Measurements from ENCODE around the gene AMMECR1L. TPM values are rescaled to one million over a fixed set of nuclear protein-coding genes. Genes with fewer than 3 reads are reported as not detected.
"Not testable (repeated sequence)": the region's sequence is repeated elsewhere in the genome, so short reads cannot be mapped to it uniquely, and the experiment has no call there.

Gene AMMECR1L
- total and polyA plus RNA-seq, 12 donors = 7.2 to 18.3 (median 12.5) TPM

- Histone ChIP-seq H3K36me3 (replicated peaks in 1 of 2) (no peaks in the 10 kb centered on the region), H3K9me3 (replicated peaks in 1 of 3) (no peaks in the 10 kb centered on the region), H3K27ac (no peak overlapping the region), H3K4me1 (replicated peaks in 1 of 2) (no peaks in the 10 kb centered on the region), H3K27me3 (no peaks in the 10 kb centered on the region), H3K4me3 (no peak overlapping the region)
- WGBS, 4 donors = 90 to 95% (median 93%) methylated on average over 3 of the region's 3 CpGs
- TF ChIP-seq POLR2A (IDR thresholded peaks at IDR 0.05) (no peak), CTCF (IDR thresholded peaks at IDR 0.05) (no peak)
- intact Hi-C loops (cut with DNase I) = no loop called here
- DNase-seq = no peak
Observed at GRCh38 chr2:127910415-127910814, 24.7 kb upstream of the AMMECR1L start.

GRCh38 chr2:127909019-127909418, 23.3 kb upstream of the AMMECR1L start:
- Histone ChIP-seq H3K36me3 (replicated peaks in 1 of 2) (no peaks in the 10 kb centered on the region), H3K9me3 (replicated peaks in 1 of 3) (no peaks in the 10 kb centered on the region), H3K4me1 (replicated peaks in 1 of 2) (no peaks in the 10 kb centered on the region), H3K4me3 (no peak overlapping the region), H3K27ac (no peak overlapping the region), H3K27me3 (no peaks in the 10 kb centered on the region)
- 53 to 65% (median 59%) methylated on average over 4 to 6 of the region's 6 CpGs for WGBS, 4 donors
- no peak for DNase-seq
- intact Hi-C loops (cut with DNase I) = no loop called here
- TF ChIP-seq POLR2A (IDR thresholded peaks at IDR 0.05) = no peak
- no peak for TF ChIP-seq CTCF (IDR thresholded peaks at IDR 0.05)

GRCh38 chr2:127907733-127908400, 22.1 kb upstream of the AMMECR1L start:
- H3K9me3 ChIP-seq (replicated peaks in 1 of 3); DNase-seq; H3K4me3 ChIP-seq; intact Hi-C loops (cut with DNase I); H3K36me3 ChIP-seq (replicated peaks in 1 of 2); H3K4me1 ChIP-seq (replicated peaks in 1 of 2); H3K27ac ChIP-seq; H3K27me3 ChIP-seq: not testable (repeated sequence)
- 91 to 95% (median 94%) methylated on average over 11 to 12 of the region's 12 CpGs for WGBS, 4 donors

- Histone ChIP-seq H3K27me3 (no peaks in the 10 kb centered on the region), H3K4me1 (replicated peaks in 1 of 2) (peaks cover 0 to 3% of the 10 kb centered on the region in 2 donors), H3K36me3 (replicated peaks in 1 of 2) (no peaks in the 10 kb centered on the region), H3K4me3 (no peak overlapping the region), H3K27ac (no peak overlapping the region), H3K9me3 (replicated peaks in 1 of 3) (no peaks in the 10 kb centered on the region)
- intact Hi-C loops (cut with DNase I) = no loop called here
- WGBS, 4 donors = 65 to 74% (median 67%) methylated on average over 20 to 21 of the region's 21 CpGs
- no peak for DNase-seq
- TF ChIP-seq CTCF (IDR thresholded peaks at IDR 0.05) = no peak
- no peak for TF ChIP-seq POLR2A (IDR thresholded peaks at IDR 0.05)
Observed at GRCh38 chr2:127906206-127906926, 20.6 kb upstream of the AMMECR1L start.
